ENCODE data around the gene COX6B2. TPM values are rescaled to one million over a fixed set of nuclear protein-coding genes. Genes with fewer than 3 reads are reported as not detected.
A peak's percentile ranks its signal among the peaks of the same experiment; 100 is the strongest.

Gene COX6B2
- total RNA-seq, 2 donors from 2014 or later, result 0.15 to 0.50 TPM

- H3K4me3 Mint-ChIP-seq, result no peak overlapping the region
- H3K36me3 Mint-ChIP-seq (ENCODE audit: low read depth), result no peaks in the 10 kb centered on the region
- H3K4me1 Mint-ChIP-seq, result no peaks in the 10 kb centered on the region
- peak overlapping the region; percentile 11 for H3K27ac Mint-ChIP-seq
- no peaks in the 10 kb centered on the region for H3K9me3 Mint-ChIP-seq
- H3K27me3 Mint-ChIP-seq, result peaks cover 3% of the 10 kb centered on the region
- no peak for ATAC-seq (replicated peaks)
Measured at GRCh38 chr19:55321466-55322137, 32.9 kb downstream of the COX6B2 start.

GRCh38 chr19:55320844-55321419 is 33.6 kb downstream of the COX6B2 start:
- no peak for ATAC-seq (replicated peaks)
- Mint-ChIP-seq H3K4me1 (no peaks in the 10 kb centered on the region), H3K36me3 (ENCODE audit: low read depth) (no peaks in the 10 kb centered on the region), H3K27me3 (peaks cover 3% of the 10 kb centered on the region), H3K4me3 (no peak overlapping the region), H3K27ac (no peak overlapping the region), H3K9me3 (no peaks in the 10 kb centered on the region)

GRCh38 chr19:55319785-55320184 is 34.7 kb downstream of the COX6B2 start:
- no peak for ATAC-seq (replicated peaks)
- no peaks in the 10 kb centered on the region for H3K36me3 Mint-ChIP-seq (ENCODE audit: low read depth)
- H3K9me3 Mint-ChIP-seq, result no peaks in the 10 kb centered on the region
- H3K27me3 Mint-ChIP-seq, result peaks cover 3% of the 10 kb centered on the region
- H3K27ac Mint-ChIP-seq, result no peak overlapping the region
- H3K4me3 Mint-ChIP-seq, result no peak overlapping the region
- H3K4me1 Mint-ChIP-seq, result no peaks in the 10 kb centered on the region

GRCh38 chr19:55316646-55317045 is 37.9 kb downstream of the COX6B2 start:
- Mint-ChIP-seq H3K9me3 (no peaks in the 10 kb centered on the region), H3K27ac (no peak overlapping the region), H3K27me3 (no peaks in the 10 kb centered on the region), H3K36me3 (ENCODE audit: low read depth) (no peaks in the 10 kb centered on the region), H3K4me3 (no peak overlapping the region), H3K4me1 (peaks cover 5% of the 10 kb centered on the region)
- ATAC-seq (replicated peaks), result no peak

GRCh38 chr19:55315956-55316525 is 38.5 kb downstream of the COX6B2 start:
- Mint-ChIP-seq H3K9me3 (no peaks in the 10 kb centered on the region), H3K4me1 (peaks cover 5% of the 10 kb centered on the region), H3K36me3 (ENCODE audit: low read depth) (no peaks in the 10 kb centered on the region), H3K27me3 (no peaks in the 10 kb centered on the region), H3K27ac (no peak overlapping the region), H3K4me3 (no peak overlapping the region)
- no peak for ATAC-seq (replicated peaks)

GRCh38 chr19:55314396-55314795 is 40.1 kb downstream of the COX6B2 start:
- no peak overlapping the region for H3K4me3 Mint-ChIP-seq
- peaks cover 5% of the 10 kb centered on the region for H3K4me1 Mint-ChIP-seq
- no peak overlapping the region for H3K27ac Mint-ChIP-seq
- H3K36me3 Mint-ChIP-seq (ENCODE audit: low read depth), result no peaks in the 10 kb centered on the region
- H3K27me3 Mint-ChIP-seq, result no peaks in the 10 kb centered on the region
- ATAC-seq (replicated peaks), result no peak
- no peaks in the 10 kb centered on the region for H3K9me3 Mint-ChIP-seq

GRCh38 chr19:55312621-55313512 is 41.7 kb downstream of the COX6B2 start:
- H3K27me3 Mint-ChIP-seq, result no peaks in the 10 kb centered on the region
- H3K27ac Mint-ChIP-seq, result no peak overlapping the region
- H3K36me3 Mint-ChIP-seq (ENCODE audit: low read depth), result no peaks in the 10 kb centered on the region
- peaks cover 5% of the 10 kb centered on the region for H3K4me1 Mint-ChIP-seq
- H3K4me3 Mint-ChIP-seq, result no peak overlapping the region
- no peaks in the 10 kb centered on the region for H3K9me3 Mint-ChIP-seq
- ATAC-seq (replicated peaks), result no peak

GRCh38 chr19:55311797-55312196 is 42.7 kb downstream of the COX6B2 start:
- no peaks in the 10 kb centered on the region for H3K27me3 Mint-ChIP-seq
- H3K4me1 Mint-ChIP-seq, result peaks cover 5% of the 10 kb centered on the region
- H3K36me3 Mint-ChIP-seq (ENCODE audit: low read depth), result no peaks in the 10 kb centered on the region
- no peak for ATAC-seq (replicated peaks)
- no peak overlapping the region for H3K4me3 Mint-ChIP-seq
- H3K27ac Mint-ChIP-seq, result no peak overlapping the region
- H3K9me3 Mint-ChIP-seq, result no peaks in the 10 kb centered on the region

GRCh38 chr19:55311397-55311796 is 43.1 kb downstream of the COX6B2 start:
- Mint-ChIP-seq H3K27me3 (no peaks in the 10 kb centered on the region), H3K36me3 (ENCODE audit: low read depth) (no peaks in the 10 kb centered on the region), H3K27ac (no peak overlapping the region), H3K4me1 (peaks cover 5% of the 10 kb centered on the region), H3K9me3 (no peaks in the 10 kb centered on the region), H3K4me3 (no peak overlapping the region)
- no peak for ATAC-seq (replicated peaks)

- Mint-ChIP-seq H3K36me3 (ENCODE audit: low read depth) (no peaks in the 10 kb centered on the region), H3K4me1 (peaks cover 5% of the 10 kb centered on the region), H3K27ac (no peak overlapping the region), H3K27me3 (no peaks in the 10 kb centered on the region), H3K4me3 (no peak overlapping the region), H3K9me3 (no peaks in the 10 kb centered on the region)
- ATAC-seq (replicated peaks), result no peak
Measured at GRCh38 chr19:55310498-55310897, 44.0 kb downstream of the COX6B2 start.

- Mint-ChIP-seq H3K4me3 (no peak overlapping the region), H3K36me3 (ENCODE audit: low read depth) (no peaks in the 10 kb centered on the region), H3K27me3 (no peaks in the 10 kb centered on the region), H3K9me3 (no peaks in the 10 kb centered on the region), H3K4me1 (peaks cover 5% of the 10 kb centered on the region), H3K27ac (no peak overlapping the region)
- ATAC-seq (replicated peaks), result no peak
Measured at GRCh38 chr19:55309448-55309847, 45.1 kb downstream of the COX6B2 start.

- Mint-ChIP-seq H3K36me3 (ENCODE audit: low read depth) (no peaks in the 10 kb centered on the region), H3K27me3 (no peaks in the 10 kb centered on the region), H3K9me3 (no peaks in the 10 kb centered on the region), H3K4me3 (no peak overlapping the region), H3K27ac (no peak overlapping the region), H3K4me1 (peaks cover under 1% of the 10 kb centered on the region)
- ATAC-seq (replicated peaks), result no peak
Measured at GRCh38 chr19:55308281-55308680, 46.2 kb downstream of the COX6B2 start.

- no peaks in the 10 kb centered on the region for H3K36me3 Mint-ChIP-seq (ENCODE audit: low read depth)
- no peaks in the 10 kb centered on the region for H3K4me1 Mint-ChIP-seq
- no peaks in the 10 kb centered on the region for H3K9me3 Mint-ChIP-seq
- H3K4me3 Mint-ChIP-seq, result no peak overlapping the region
- H3K27ac Mint-ChIP-seq, result no peak overlapping the region
- H3K27me3 Mint-ChIP-seq, result no peaks in the 10 kb centered on the region
- no peak for ATAC-seq (replicated peaks)
Measured at GRCh38 chr19:55306712-55307111, 47.8 kb downstream of the COX6B2 start.

- H3K4me1 Mint-ChIP-seq, result no peaks in the 10 kb centered on the region
- no peak overlapping the region for H3K27ac Mint-ChIP-seq
- no peaks in the 10 kb centered on the region for H3K36me3 Mint-ChIP-seq (ENCODE audit: low read depth)
- no peaks in the 10 kb centered on the region for H3K27me3 Mint-ChIP-seq
- H3K9me3 Mint-ChIP-seq, result no peaks in the 10 kb centered on the region
- no peak overlapping the region for H3K4me3 Mint-ChIP-seq
- ATAC-seq (replicated peaks), result no peak
Measured at GRCh38 chr19:55305983-55306562, 48.4 kb downstream of the COX6B2 start.
